Peyer's patch (tissue), 4 donors: ENCODE results near the gene PAK2. TPM values are rescaled to one million over a fixed set of nuclear protein-coding genes. Genes with fewer than 3 reads are reported as not detected.
A peak's percentile ranks its signal among the peaks of the same experiment; 100 is the strongest.

Experiments
- DNase-seq, 3 donors: peaks; one replicate each; pipeline ENCODE4 v3.0.0-alpha.2; 2017 to 2019
- H3K27ac ChIP-seq, 4 donors: fragments of 200-600 bp; sonication (generic); one replicate each; pipeline ENCODE4 v1.5.1; 2016 to 2019
- H3K27me3 ChIP-seq, 2 donors: fragments of 200-600 bp; sonication (generic); one replicate each; pipeline ENCODE4 v1.5.1; 2019
- H3K36me3 ChIP-seq, 3 donors: fragments of 200-600 bp; sonication (generic); one replicate each; pipeline ENCODE4 v1.5.1; 2016 to 2019
- H3K4me1 ChIP-seq, 4 donors: fragments of 200-600 bp; sonication (generic); one replicate each; pipeline ENCODE4 v1.5.1; 2016 to 2019
- H3K4me3 ChIP-seq, 4 donors: fragments of 200-600 bp; sonication (generic); 1 replicate in 3 of 4; 2 replicates in 1 of 4; pipeline ENCODE4 v1.5.1; 2016 to 2019; ENCODE audit warnings: mild to moderate bottlenecking in 1 of 4
- H3K9me3 ChIP-seq, 4 donors: fragments of 200-600 bp; sonication (generic); one replicate each; pipeline ENCODE4 v1.5.1; 2016 to 2019; ENCODE audit warnings: mild to moderate bottlenecking in 1 of 4
- CTCF ChIP-seq, 6 experiments: fragments of 450-650 bp in 4 of 6; fragments of 200-600 bp in 2 of 6; sonication (generic) in 1 of 6; IDR thresholded peaks; one replicate each; pipeline ENCODE4 v1.5.1; 2017 to 2019; ENCODE audit warnings: antibody characterized with exemption in 6 of 6, mild to moderate bottlenecking in 3 of 6, moderate library complexity in 1 of 6
- POLR2A ChIP-seq, 2 donors: fragments of 450-650 bp; IDR thresholded peaks; one replicate each; pipeline ENCODE4 v1.5.1; 2017; ENCODE audit warnings: antibody characterized with exemption in 2 of 2, mild to moderate bottlenecking in 2 of 2, moderate library complexity in 2 of 2
- total RNA-seq, 4 donors: library from RNA; depleted of rRNA; stranded (reverse); fragments of >200 nt; gene quantifications; one replicate each; pipeline ENCODE4 v1.1.0, GENCODE V29; 2016

PAK2 gene
- total RNA-seq, 4 donors from 2014 or later = 42.9 to 65.2 (median 53.5) TPM

DNA sequence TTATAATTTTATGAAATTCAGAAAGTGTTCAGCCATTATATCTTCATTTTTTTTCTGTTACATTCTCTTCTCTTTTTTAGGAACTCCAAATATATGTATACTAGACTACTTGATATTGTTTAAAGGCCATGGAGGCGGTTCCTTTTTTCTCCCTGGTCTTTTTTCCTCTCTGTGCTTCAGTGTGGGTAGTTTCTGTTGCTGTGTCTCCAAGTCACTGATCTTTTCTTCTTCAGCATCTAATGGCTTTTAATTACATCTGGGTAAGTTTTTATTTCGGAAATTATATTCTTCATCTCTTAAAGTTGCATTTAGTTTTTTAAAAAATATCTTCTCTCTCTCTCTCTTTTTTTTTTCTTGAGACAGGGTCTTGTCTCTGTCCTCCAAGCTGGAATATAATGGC lies 18.6 kb upstream of the PAK2 start:
- no peak for TF ChIP-seq POLR2A (IDR thresholded peaks at IDR 0.05)
- TF ChIP-seq CTCF (IDR thresholded peaks at IDR 0.05) = no peak
- H3K27ac ChIP-seq = no peak overlapping the region
- H3K27me3 ChIP-seq = no peaks in the 10 kb centered on the region
- peaks cover 0 to 6% (median 0%) of the 10 kb centered on the region in 3 donors for H3K36me3 ChIP-seq
- no peak for DNase-seq
- H3K9me3 ChIP-seq = no peaks in the 10 kb centered on the region
- no peak overlapping the region for H3K4me3 ChIP-seq
- H3K4me1 ChIP-seq = peaks cover 0 to 4% (median 0%) of the 10 kb centered on the region in 4 donors

DNA sequence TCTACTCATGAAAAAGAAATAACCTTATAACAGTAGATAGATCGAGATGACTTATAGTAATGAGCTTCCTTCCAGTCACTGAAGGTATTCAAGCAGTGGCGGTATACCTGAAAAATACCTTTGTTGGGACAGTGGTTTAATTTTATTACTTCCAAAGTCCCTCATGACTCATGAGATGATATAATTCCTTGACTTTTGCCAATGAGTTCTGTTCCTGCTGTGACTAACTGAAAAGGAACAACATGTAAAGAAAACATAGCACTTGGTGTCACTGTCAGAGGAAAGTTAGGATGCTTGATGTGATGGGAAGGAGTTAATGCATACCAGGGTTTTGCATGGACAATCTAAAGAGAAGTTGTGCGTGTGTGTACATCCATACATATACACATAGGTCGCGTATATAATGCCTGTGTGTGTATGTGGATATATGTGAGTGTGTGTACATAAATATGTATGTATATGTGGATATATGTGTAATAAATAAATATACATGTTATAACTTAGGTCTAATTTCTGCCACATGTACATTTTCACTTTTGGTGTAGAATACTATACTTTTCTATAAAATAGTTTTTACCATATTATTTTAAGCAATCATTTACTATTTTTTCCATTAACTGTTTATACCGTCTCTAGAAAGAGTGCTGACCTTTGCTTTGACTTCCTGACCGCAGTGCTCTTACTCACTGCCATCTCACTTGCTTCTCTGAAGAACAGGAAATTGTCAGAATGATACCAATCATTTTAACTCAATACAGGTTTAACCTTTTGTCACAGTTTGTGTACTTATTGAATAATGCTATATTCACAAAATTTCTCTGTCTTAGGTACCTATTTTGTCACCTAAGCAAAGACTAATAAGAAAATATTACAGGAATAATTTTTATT lies 12.6 kb upstream of the PAK2 start:
- Histone ChIP-seq H3K9me3 (no peaks in the 10 kb centered on the region), H3K27ac (peak overlapping the region in 2 of 4 donors; percentile 57 to 68), H3K27me3 (no peaks in the 10 kb centered on the region), H3K4me1 (peaks cover 0 to 7% (median 0%) of the 10 kb centered on the region in 4 donors), H3K36me3 (peaks cover 0 to 26% (median 0%) of the 10 kb centered on the region in 3 donors), H3K4me3 (no peak overlapping the region)
- no peak for DNase-seq
- TF ChIP-seq POLR2A (IDR thresholded peaks at IDR 0.05) (peak in 1 of 2 donors; percentile 5), CTCF (IDR thresholded peaks at IDR 0.05) (no peak)

- TF ChIP-seq POLR2A (IDR thresholded peaks at IDR 0.05) = no peak
- DNase-seq = no peak
- no peaks in the 10 kb centered on the region for H3K27me3 ChIP-seq
- H3K27ac ChIP-seq = no peak overlapping the region
- no peak overlapping the region for H3K4me3 ChIP-seq
- peaks cover 0 to 11% (median 0%) of the 10 kb centered on the region in 3 donors for H3K36me3 ChIP-seq
- H3K9me3 ChIP-seq = no peaks in the 10 kb centered on the region
- H3K4me1 ChIP-seq = no peaks in the 10 kb centered on the region
These were observed 3.9 kb upstream of the PAK2 start for GRCh38 chr3:196735751-196736150.

DNA sequence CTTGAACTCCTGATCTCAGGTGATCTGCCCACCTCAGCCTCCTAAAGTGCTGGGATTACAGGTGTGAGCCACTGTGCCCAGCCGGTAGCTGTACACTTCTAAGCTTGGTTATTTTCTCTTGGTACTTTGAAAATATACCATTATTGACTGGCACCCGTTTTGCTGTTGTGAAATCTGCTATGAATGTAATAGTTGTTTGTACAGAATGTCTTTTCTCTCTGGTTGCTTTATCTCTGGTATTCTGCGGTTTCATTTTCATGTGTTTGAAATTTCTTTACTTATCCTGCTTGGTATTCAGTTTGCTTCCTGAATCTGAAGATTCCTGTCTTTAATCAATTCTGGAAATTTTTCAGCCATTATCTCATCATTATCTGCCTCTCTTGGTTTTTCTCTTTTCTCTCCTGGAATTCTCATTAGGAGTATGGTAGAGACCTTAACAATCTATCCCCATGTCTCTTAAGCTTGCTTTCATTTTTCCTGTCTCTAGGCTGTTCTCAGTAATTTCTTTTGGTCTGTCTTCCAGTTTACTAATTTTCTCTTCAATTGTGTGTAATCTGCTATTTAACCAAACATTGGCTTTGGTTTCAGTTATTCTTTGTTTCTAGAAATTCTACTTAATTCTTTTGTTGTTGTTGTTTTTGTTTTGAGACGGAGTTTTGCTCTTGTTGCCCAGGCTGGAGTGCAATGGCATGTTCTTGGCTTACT lies 2.8 kb upstream of the PAK2 start:
- Histone ChIP-seq H3K36me3 (peaks cover 0 to under 1% (median 0%) of the 10 kb centered on the region in 3 donors), H3K27ac (no peak overlapping the region), H3K9me3 (no peaks in the 10 kb centered on the region), H3K27me3 (no peaks in the 10 kb centered on the region), H3K4me3 (no peak overlapping the region), H3K4me1 (peaks cover 0 to 6% (median under 1%) of the 10 kb centered on the region in 4 donors)
- TF ChIP-seq POLR2A (IDR thresholded peaks at IDR 0.05) = no peak
- TF ChIP-seq CTCF (IDR thresholded peaks at IDR 0.05) = no peak
- no peak for DNase-seq

DNA sequence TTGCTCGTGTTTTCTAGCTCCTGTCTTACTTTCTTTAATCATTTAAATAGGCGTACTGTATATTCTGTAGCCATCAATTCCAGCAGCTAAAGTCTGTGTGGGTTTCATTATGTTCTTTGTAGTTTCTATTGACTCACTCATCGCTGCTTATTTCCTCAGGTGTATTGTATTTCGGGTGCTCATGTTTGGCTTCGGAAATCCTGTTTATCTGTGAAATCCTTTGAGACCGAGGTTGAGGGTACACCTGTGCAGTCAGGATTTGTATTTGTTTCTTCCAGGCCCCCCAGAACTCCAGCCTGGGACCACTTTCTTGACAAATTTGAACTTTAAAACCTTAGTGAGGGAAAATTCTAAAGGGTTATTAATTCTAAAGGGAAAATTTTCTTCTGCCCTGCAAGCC lies 2.0 kb upstream of the PAK2 start:
- Histone ChIP-seq H3K4me1 (peaks cover 0 to 15% (median 3%) of the 10 kb centered on the region in 4 donors), H3K27ac (no peak overlapping the region), H3K36me3 (no peaks in the 10 kb centered on the region), H3K9me3 (no peaks in the 10 kb centered on the region), H3K4me3 (no peak overlapping the region), H3K27me3 (no peaks in the 10 kb centered on the region)
- no peak for TF ChIP-seq POLR2A (IDR thresholded peaks at IDR 0.05)
- TF ChIP-seq CTCF (IDR thresholded peaks at IDR 0.05) = no peak
- DNase-seq = no peak
